ENCODE data around the gene IL6ST.
"Not testable (repeated sequence)": the region's sequence is repeated elsewhere in the genome, so short reads cannot be mapped to it uniquely, and the experiment has no call there.

IL6ST gene

DNA sequence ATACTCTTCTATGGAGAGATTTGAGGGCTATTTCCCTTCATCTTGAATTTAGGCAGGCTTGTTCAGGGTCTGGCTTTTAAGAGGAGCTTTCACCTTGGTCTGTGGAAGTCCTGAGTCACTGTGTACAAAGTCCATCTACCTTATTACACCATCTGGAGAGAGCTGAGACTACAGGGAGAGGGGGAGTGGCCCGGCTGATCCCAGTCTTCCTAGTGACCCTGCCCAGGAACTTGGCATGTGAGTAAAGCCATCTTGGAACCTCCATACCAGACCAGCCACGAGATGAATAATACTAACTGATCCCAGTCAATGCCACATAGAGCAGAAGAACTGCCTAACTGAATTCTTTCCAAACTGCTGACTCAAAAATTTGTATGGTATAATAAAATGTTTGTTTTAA, 8.4 kb upstream of the IL6ST start:
- TF ChIP-seq, protein P1, sequence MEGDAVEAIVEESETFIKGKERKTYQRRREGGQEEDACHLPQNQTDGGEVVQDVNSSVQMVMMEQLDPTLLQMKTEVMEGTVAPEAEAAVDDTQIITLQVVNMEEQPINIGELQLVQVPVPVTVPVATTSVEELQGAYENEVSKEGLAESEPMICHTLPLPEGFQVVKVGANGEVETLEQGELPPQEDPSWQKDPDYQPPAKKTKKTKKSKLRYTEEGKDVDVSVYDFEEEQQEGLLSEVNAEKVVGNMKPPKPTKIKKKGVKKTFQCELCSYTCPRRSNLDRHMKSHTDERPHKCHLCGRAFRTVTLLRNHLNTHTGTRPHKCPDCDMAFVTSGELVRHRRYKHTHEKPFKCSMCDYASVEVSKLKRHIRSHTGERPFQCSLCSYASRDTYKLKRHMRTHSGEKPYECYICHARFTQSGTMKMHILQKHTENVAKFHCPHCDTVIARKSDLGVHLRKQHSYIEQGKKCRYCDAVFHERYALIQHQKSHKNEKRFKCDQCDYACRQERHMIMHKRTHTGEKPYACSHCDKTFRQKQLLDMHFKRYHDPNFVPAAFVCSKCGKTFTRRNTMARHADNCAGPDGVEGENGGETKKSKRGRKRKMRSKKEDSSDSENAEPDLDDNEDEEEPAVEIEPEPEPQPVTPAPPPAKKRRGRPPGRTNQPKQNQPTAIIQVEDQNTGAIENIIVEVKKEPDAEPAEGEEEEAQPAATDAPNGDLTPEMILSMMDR (IDR thresholded peaks at IDR 0.05; ENCODE audit: low read depth, low read length, missing control alignments): no peak
- H3K4me3 ChIP-seq (ENCODE audit: low read depth, low read length): no peak overlapping the region
- DNase-seq (ENCODE audit: low read depth): no peak

DNA sequence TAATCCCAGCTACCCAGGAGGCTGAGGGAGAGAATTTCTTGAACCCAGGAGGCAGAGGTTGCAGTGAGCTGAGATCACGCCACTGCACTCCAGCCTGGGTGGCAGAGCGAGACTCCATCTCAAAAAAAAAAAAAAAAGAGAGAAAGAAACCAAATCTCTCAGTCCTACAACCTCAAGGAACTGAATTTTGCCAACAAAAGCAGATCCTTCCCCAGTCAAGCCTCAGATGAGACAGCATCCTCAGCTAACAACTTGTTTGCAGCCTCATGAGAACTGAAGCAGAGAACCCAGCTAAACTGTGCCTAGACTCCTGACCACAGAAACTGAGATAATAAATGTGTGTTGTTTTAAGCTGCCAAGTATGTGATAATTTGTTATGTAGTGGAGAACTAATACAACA, 7.5 kb upstream of the IL6ST start:
- TF ChIP-seq, protein P1 (IDR thresholded peaks at IDR 0.05; ENCODE audit: low read depth, low read length, missing control alignments): no peak
- H3K4me3 ChIP-seq (ENCODE audit: low read depth, low read length): no peak overlapping the region
- DNase-seq (ENCODE audit: low read depth): no peak

DNA sequence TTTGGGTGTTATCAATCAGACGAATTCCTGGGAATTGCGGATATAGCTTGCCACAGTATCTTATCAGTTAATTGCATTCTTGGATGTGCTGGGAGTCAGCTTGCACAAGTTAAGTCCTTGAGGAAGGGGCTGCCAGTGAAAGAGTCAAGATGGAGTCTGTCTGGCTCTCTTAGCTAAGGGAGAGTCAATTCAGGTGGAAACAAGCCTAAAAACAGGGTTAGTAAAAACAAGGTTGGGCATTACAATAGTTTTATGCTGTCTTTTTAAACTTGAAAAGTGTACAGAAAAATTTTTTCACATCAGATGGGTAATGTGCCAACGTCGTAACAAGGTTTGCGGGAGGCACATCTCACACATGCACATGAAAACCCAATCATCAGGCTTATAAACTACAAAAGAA, 5.5 kb upstream of the IL6ST start:
- not testable (repeated sequence) for DNase-seq (ENCODE audit: low read depth); H3K4me3 ChIP-seq (ENCODE audit: low read depth, low read length)

DNA sequence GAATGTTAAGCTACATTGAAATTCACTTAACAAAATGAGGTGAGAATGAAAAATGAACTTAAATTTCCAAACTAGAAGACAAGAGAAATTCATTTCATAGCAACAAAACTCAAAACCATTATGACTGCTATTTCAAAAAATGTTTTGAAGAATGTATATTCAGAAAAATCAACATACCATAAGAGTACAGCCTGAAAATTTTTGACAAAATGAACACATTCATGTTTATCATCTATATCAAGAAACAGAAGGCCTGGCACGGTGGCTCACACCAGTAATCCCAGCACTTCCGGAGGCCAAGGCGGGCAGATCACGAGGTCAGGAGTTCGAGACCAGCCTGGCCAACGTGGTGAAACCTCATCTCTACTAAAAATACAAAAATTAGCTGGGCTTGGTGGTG, 4.2 kb upstream of the IL6ST start:
- TF ChIP-seq, protein P1 (IDR thresholded peaks at IDR 0.05; ENCODE audit: low read depth, low read length, missing control alignments): no peak
- no peak for DNase-seq (ENCODE audit: low read depth)
- H3K4me3 ChIP-seq (ENCODE audit: low read depth, low read length): no peak overlapping the region

DNA sequence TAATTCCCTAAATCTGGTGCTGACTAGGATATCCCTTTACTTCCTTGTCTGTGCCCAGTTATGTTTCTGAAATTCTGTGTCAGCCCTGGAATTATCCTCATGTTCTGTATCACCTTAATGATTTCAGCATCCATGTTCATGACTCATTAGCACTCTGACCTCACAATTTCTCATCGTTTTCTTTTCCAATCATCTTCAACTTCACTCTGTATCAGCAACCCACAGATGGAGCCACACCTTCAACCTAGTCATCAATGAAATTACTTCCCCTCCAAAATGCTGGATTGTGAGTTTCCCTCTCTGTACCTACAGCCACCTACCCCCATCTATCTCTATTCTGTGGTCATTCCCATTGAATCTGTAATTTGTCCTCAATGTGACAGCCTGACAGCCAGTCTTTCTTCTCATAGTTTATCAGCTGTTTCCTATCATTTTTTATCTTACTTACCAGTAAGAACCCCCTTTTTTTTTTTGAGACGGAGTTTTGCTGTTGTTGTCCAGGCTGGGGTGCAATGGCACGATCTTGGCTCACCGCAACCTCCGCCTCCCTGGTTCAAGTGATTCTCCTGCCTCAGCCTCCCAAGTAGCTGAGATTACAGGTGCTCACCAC, 3.1 kb upstream of the IL6ST start:
- no peak overlapping the region for H3K4me3 ChIP-seq (ENCODE audit: low read depth, low read length)
- DNase-seq (ENCODE audit: low read depth): no peak
- TF ChIP-seq, protein P1 (IDR thresholded peaks at IDR 0.05; ENCODE audit: low read depth, low read length, missing control alignments): no peak

DNA sequence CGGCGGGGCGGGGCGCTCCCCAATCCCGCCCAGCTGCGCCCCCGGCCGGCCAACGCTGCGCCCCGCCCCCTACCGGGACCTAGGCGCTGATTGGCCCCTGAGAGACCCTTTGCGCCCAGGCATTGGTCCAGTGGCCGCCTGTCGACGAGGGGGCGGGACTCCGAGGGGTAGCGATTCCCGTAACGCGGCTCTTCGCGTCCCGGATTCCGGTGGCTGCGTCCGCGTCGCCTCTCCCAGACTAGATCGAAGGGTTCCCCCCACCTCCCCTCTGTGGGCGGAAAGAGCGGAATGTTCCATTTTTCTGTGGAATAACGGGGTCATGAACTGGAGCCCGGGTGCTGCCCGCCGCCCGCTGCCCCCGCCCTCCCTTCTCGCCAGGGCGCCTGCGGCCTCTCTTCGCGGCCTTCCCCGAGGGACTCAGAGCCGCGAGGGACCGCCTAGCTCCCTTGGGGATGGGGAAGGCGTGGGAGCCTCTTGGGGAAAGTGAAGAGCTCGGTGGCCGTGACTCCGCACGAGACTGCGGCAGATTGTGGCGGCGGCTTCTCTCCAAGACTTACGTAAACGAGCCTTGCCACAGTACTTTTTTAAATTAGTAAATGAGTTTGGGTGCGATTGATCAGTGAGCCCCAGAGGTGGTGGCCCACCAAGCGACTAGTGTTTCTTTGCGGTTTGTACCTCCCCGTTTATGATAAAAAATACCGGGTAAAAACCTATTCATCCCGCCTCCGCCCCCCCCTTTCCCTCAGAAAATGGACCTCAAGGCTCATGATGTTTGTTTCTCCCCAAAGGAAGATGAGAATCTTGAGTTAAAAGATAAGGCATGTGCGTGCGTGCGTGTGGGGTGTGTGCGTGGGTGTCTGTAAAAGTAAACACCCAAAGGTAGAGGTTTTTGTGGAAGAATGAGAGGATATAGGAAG, 493 bp upstream of the IL6ST start:
- H3K4me3 ChIP-seq (ENCODE audit: low read depth, low read length): peak overlapping the region; percentile 99

More for the DNA sequence above, 493 bp upstream of the IL6ST start:
- DNase-seq (ENCODE audit: low read depth): peak; percentile 78
- TF ChIP-seq, protein P1 (IDR thresholded peaks at IDR 0.05; ENCODE audit: low read depth, low read length, missing control alignments): peak; percentile 2

Measured in GM12864 (cell line).